Stimulated activated CD8-positive, alpha-beta memory T cell treated with anti-CD3 and anti-CD28 coated beads, Interleukin-4, amount 100 ng/mL, for 24 hours (primary cell): ENCODE measurements around the gene ZBTB7C.

Experiments used
- DNase-seq: peaks from one replicate; pipeline ENCODE4 v3.0.0-alpha.2; 2020; ENCODE audit warnings: low read depth

ZBTB7C gene

GRCh38 chr18:48418539-48419276 is 9.5 kb upstream of the ZBTB7C start:
- no peak for DNase-seq

- no peak for DNase-seq
These were observed 8.8 kb upstream of the ZBTB7C start for GRCh38 chr18:48417985-48418384.

- no peak for DNase-seq
These were observed 4.2 kb upstream of the ZBTB7C start for GRCh38 chr18:48413342-48413741.

- no peak for DNase-seq
These were observed 3.3 kb upstream of the ZBTB7C start for GRCh38 chr18:48412339-48412929.

GRCh38 chr18:48410095-48410920 is 1.1 kb upstream of the ZBTB7C start:
- DNase-seq = peak; percentile 61

GRCh38 chr18:48409591-48410094 is 460 bp upstream of the ZBTB7C start:
- DNase-seq = no peak

- no peak for DNase-seq
These were observed 964 bp downstream of the ZBTB7C start for GRCh38 chr18:48408111-48408726.

GRCh38 chr18:48407358-48407757 is 1.8 kb downstream of the ZBTB7C start:
- DNase-seq = no peak

GRCh38 chr18:48405978-48406377 is 3.2 kb downstream of the ZBTB7C start:
- no peak for DNase-seq

GRCh38 chr18:48404716-48405507 is 4.3 kb downstream of the ZBTB7C start:
- no peak for DNase-seq

GRCh38 chr18:48402953-48403352 is 6.2 kb downstream of the ZBTB7C start:
- DNase-seq = no peak

- DNase-seq = no peak
These were observed 9.7 kb downstream of the ZBTB7C start for GRCh38 chr18:48399303-48400075.

- no peak for DNase-seq
These were observed 11.1 kb downstream of the ZBTB7C start for GRCh38 chr18:48398074-48398473.

GRCh38 chr18:48397021-48397420 is 12.2 kb downstream of the ZBTB7C start:
- DNase-seq = no peak

GRCh38 chr18:48396561-48396960 is 12.6 kb downstream of the ZBTB7C start:
- no peak for DNase-seq

GRCh38 chr18:48395646-48396045 is 13.5 kb downstream of the ZBTB7C start:
- no peak for DNase-seq

GRCh38 chr18:48394176-48394575 is 15.0 kb downstream of the ZBTB7C start:
- DNase-seq = no peak

- no peak for DNase-seq
These were observed 15.4 kb downstream of the ZBTB7C start for GRCh38 chr18:48393776-48394175.

- DNase-seq = no peak
These were observed 16.0 kb downstream of the ZBTB7C start for GRCh38 chr18:48393170-48393569.

GRCh38 chr18:48392268-48392667 is 16.9 kb downstream of the ZBTB7C start:
- DNase-seq = no peak

GRCh38 chr18:48391868-48392267 is 17.3 kb downstream of the ZBTB7C start:
- DNase-seq = no peak
